ENCODE measurements around the gene CELA2A.

DNA sequence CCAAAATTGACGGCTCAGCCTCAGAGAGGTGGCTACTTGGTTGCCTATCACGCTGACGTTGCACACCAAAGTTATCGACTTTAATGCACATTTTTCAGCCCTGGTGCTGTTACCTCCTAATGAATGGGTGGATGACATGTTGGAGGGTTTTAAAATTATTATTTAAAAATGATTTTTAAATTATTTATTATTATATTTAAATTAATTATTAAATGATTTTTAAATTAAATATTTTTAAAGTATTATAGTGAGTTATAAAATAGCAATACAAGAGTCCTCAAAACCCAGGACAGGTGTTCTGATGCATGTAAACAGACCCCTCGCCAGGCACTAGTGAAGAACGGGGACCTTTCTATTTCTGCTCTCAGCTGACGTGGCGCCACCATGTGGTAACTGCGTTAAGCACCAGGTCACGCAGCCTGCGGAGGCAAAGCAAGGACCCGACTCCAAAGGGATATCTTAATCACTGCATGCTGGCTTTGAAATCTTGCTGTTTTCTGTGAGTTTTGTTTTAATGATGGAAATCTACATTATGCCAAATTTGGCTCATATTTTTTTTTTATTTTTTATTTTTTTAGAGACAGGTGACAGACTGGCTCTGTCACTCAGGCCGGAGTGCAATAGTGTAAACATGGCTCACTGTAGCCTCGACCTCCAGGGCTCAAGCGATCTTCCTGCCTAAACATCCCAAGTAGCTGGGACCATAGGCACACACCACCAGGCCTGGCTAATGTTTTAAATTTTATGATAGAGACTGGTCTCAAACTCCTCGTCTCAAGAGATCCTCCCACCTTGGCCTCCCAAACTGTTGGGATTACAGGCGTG, 44.9 kb downstream of the CELA2A start:
- TF ChIP-seq, protein P1, sequence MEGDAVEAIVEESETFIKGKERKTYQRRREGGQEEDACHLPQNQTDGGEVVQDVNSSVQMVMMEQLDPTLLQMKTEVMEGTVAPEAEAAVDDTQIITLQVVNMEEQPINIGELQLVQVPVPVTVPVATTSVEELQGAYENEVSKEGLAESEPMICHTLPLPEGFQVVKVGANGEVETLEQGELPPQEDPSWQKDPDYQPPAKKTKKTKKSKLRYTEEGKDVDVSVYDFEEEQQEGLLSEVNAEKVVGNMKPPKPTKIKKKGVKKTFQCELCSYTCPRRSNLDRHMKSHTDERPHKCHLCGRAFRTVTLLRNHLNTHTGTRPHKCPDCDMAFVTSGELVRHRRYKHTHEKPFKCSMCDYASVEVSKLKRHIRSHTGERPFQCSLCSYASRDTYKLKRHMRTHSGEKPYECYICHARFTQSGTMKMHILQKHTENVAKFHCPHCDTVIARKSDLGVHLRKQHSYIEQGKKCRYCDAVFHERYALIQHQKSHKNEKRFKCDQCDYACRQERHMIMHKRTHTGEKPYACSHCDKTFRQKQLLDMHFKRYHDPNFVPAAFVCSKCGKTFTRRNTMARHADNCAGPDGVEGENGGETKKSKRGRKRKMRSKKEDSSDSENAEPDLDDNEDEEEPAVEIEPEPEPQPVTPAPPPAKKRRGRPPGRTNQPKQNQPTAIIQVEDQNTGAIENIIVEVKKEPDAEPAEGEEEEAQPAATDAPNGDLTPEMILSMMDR (IDR thresholded peaks at IDR 0.05): peak; percentile 44 to 71 (median 58)
- no peak for TF ChIP-seq POLR2A (IDR thresholded peaks at IDR 0.05; ENCODE audit: low read depth)
- TF ChIP-seq POLR2AphosphoS5 (IDR thresholded peaks at IDR 0.05): no peak
- no peak for TF ChIP-seq EP300 (IDR thresholded peaks at IDR 0.05)
